ENCODE data around the gene HS6ST2.

Gene HS6ST2

GRCh38 chrX:132786217-132786616, 172.2 kb downstream of the HS6ST2 start:
- FAIRE-seq = no peak

- no peak for FAIRE-seq
Observed at GRCh38 chrX:132778917-132779316, 179.5 kb downstream of the HS6ST2 start.

- no peak for FAIRE-seq
Observed at GRCh38 chrX:132776486-132777210, 181.8 kb downstream of the HS6ST2 start.

- FAIRE-seq = no peak
Observed at GRCh38 chrX:132775263-132775823, 183.1 kb downstream of the HS6ST2 start.

- FAIRE-seq = no peak
Observed at GRCh38 chrX:132774010-132774714, 184.3 kb downstream of the HS6ST2 start.

GRCh38 chrX:132769609-132770008, 188.8 kb downstream of the HS6ST2 start:
- FAIRE-seq = no peak

GRCh38 chrX:132766452-132766851, 192.0 kb downstream of the HS6ST2 start:
- no peak for FAIRE-seq

GRCh38 chrX:132763528-132763927, 194.9 kb downstream of the HS6ST2 start:
- no peak for FAIRE-seq

- no peak for FAIRE-seq
Observed at GRCh38 chrX:132758759-132759158, 199.7 kb downstream of the HS6ST2 start.

- no peak for FAIRE-seq
Observed at GRCh38 chrX:132757066-132757623, 201.3 kb downstream of the HS6ST2 start.

GRCh38 chrX:132756439-132756838, 202.0 kb downstream of the HS6ST2 start:
- FAIRE-seq = no peak

- no peak for FAIRE-seq
Observed at GRCh38 chrX:132751063-132751690, 207.3 kb downstream of the HS6ST2 start.

- no peak for FAIRE-seq
Observed at GRCh38 chrX:132750331-132751062, 207.9 kb downstream of the HS6ST2 start.

GRCh38 chrX:132749406-132749805, 209.0 kb downstream of the HS6ST2 start:
- no peak for FAIRE-seq

GRCh38 chrX:132748909-132749308, 209.5 kb downstream of the HS6ST2 start:
- no peak for FAIRE-seq

- no peak for FAIRE-seq
Observed at GRCh38 chrX:132748268-132748667, 210.2 kb downstream of the HS6ST2 start.

GRCh38 chrX:132745593-132745992, 212.8 kb downstream of the HS6ST2 start:
- no peak for FAIRE-seq

- FAIRE-seq = no peak
Observed at GRCh38 chrX:132744470-132744869, 214.0 kb downstream of the HS6ST2 start.

- FAIRE-seq = no peak
Observed at GRCh38 chrX:132743086-132743485, 215.3 kb downstream of the HS6ST2 start.

GRCh38 chrX:132742246-132742645, 216.2 kb downstream of the HS6ST2 start:
- no peak for FAIRE-seq

GRCh38 chrX:132741689-132742088, 216.7 kb downstream of the HS6ST2 start:
- no peak for FAIRE-seq

- peak; percentile 58 for FAIRE-seq
Observed at GRCh38 chrX:132740316-132741123, 217.9 kb downstream of the HS6ST2 start.
